ENCODE data around the gene FOXB1. TPM values are rescaled to one million over a fixed set of nuclear protein-coding genes. Genes with fewer than 3 reads are reported as not detected.

The FOXB1 gene
- total RNA-seq, 1 experiment from 2014 or later = not detected

- ChIA-PET POLR2A (ENCODE audit: low non-redundant PET) (no interaction called here), CTCF (no interaction called here)
- no TSS peak for BruUV-seq (replicated peaks)
- H3K36me3 ChIP-seq (ENCODE audit: insufficient read depth, low read length, poor library complexity, severe bottlenecking) = no peaks in the 10 kb centered on the region
- intact Hi-C loops (cut with micrococcal nuclease; ENCODE audit: unreplicated experiment) = no loop called here
- TF ChIP-seq EZH2 (IDR thresholded peaks at IDR 0.05; ENCODE audit: borderline replicate concordance, low read depth, low read length, poor library complexity, severe bottlenecking) (peak; percentile 34), CTCF (conservative IDR thresholded peaks at IDR 0.05; ENCODE audit: low read depth, low read length) (no peak)
- H3K27me3 ChIP-seq (replicated peaks; ENCODE audit: insufficient read depth, low read depth, low read length, poor library complexity) = peaks cover 100% of the 10 kb centered on the region
- no peaks in the 10 kb centered on the region for H3K9me3 ChIP-seq (ENCODE audit: low read depth, low read length, poor library complexity, severe bottlenecking)
- no peak overlapping the region for H3K4me3 ChIP-seq (ENCODE audit: low read depth, low read length, poor library complexity, severe bottlenecking)
- H3K4me1 ChIP-seq (ENCODE audit: insufficient read depth, low read length, poor library complexity, severe bottlenecking) = peaks cover 3% of the 10 kb centered on the region
- DNase-seq (ENCODE audit: low spot score) = no peak
- no peak overlapping the region for H3K27ac ChIP-seq (ENCODE audit: low read depth, low read length, poor library complexity, severe bottlenecking)
These were observed 7.6 kb upstream of the FOXB1 start for GRCh38 chr15:59996298-59997041.

GRCh38 chr15:59997070-59997701, 6.9 kb upstream of the FOXB1 start:
- ChIA-PET POLR2A (ENCODE audit: low non-redundant PET) (no interaction called here), CTCF (interaction anchor here (0.7 kb wide), 1 partner anchor 13 kb away, joined by 3 read pairs; no protein-coding TSS in a partner anchor)

GRCh38 chr15:59998305-59998949, 5.7 kb upstream of the FOXB1 start:
- intact Hi-C loops (cut with micrococcal nuclease; ENCODE audit: unreplicated experiment) = no loop called here
- Histone ChIP-seq H3K27ac (ENCODE audit: low read depth, low read length, poor library complexity, severe bottlenecking) (no peak overlapping the region), H3K4me1 (ENCODE audit: insufficient read depth, low read length, poor library complexity, severe bottlenecking) (peaks cover 3% of the 10 kb centered on the region), H3K27me3 (replicated peaks; ENCODE audit: insufficient read depth, low read depth, low read length, poor library complexity) (peaks cover 99% of the 10 kb centered on the region), H3K4me3 (ENCODE audit: low read depth, low read length, poor library complexity, severe bottlenecking) (no peak overlapping the region), H3K36me3 (ENCODE audit: insufficient read depth, low read length, poor library complexity, severe bottlenecking) (no peaks in the 10 kb centered on the region), H3K9me3 (ENCODE audit: low read depth, low read length, poor library complexity, severe bottlenecking) (no peaks in the 10 kb centered on the region)
- TF ChIP-seq CTCF (conservative IDR thresholded peaks at IDR 0.05; ENCODE audit: low read depth, low read length) (no peak), EZH2 (IDR thresholded peaks at IDR 0.05; ENCODE audit: borderline replicate concordance, low read depth, low read length, poor library complexity, severe bottlenecking) (no peak)
- ChIA-PET POLR2A (ENCODE audit: low non-redundant PET) (no interaction called here), CTCF (no interaction called here)
- no TSS peak for BruUV-seq (replicated peaks)
- no peak for DNase-seq (ENCODE audit: low spot score)

More at GRCh38 chr15:59997070-59997701, 6.9 kb upstream of the FOXB1 start:
- intact Hi-C loops (cut with micrococcal nuclease; ENCODE audit: unreplicated experiment) = no loop called here
- TF ChIP-seq CTCF (conservative IDR thresholded peaks at IDR 0.05; ENCODE audit: low read depth, low read length) (no peak), EZH2 (IDR thresholded peaks at IDR 0.05; ENCODE audit: borderline replicate concordance, low read depth, low read length, poor library complexity, severe bottlenecking) (peak; percentile 88)
- Histone ChIP-seq H3K9me3 (ENCODE audit: low read depth, low read length, poor library complexity, severe bottlenecking) (no peaks in the 10 kb centered on the region), H3K36me3 (ENCODE audit: insufficient read depth, low read length, poor library complexity, severe bottlenecking) (no peaks in the 10 kb centered on the region), H3K27me3 (replicated peaks; ENCODE audit: insufficient read depth, low read depth, low read length, poor library complexity) (peaks cover 100% of the 10 kb centered on the region), H3K4me1 (ENCODE audit: insufficient read depth, low read length, poor library complexity, severe bottlenecking) (peaks cover 3% of the 10 kb centered on the region), H3K4me3 (ENCODE audit: low read depth, low read length, poor library complexity, severe bottlenecking) (peak overlapping the region; percentile 5), H3K27ac (ENCODE audit: low read depth, low read length, poor library complexity, severe bottlenecking) (no peak overlapping the region)
- BruUV-seq (replicated peaks) = no TSS peak
- no peak for DNase-seq (ENCODE audit: low spot score)
